Body of pancreas (tissue), 4 donors: Measurements from ENCODE around the gene ADAMTSL5. TPM values are rescaled to one million over a fixed set of nuclear protein-coding genes. Genes with fewer than 3 reads are reported as not detected.

ENCODE experiments used
- ATAC-seq: fragments of 150-250 bp; one replicate; pipeline ENCODE4 v1.9.1; 2016
- DNase-seq, 4 donors: peaks; one replicate each; pipeline ENCODE4 v3.0.0-alpha.2; 2019
- H3K27ac ChIP-seq, 4 donors: fragments of 200-600 bp; sonication (generic); 1 replicate in 3 of 4; 2 replicates in 1 of 4; pipeline versions ENCODE4 v1.5.1 to v1.6.1; 2016 to 2019; ENCODE audit warnings: mild to moderate bottlenecking in 1 of 4, mixed read lengths in 1 of 4, moderate library complexity in 1 of 4
- H3K27me3 ChIP-seq, 2 donors: fragments of 200-600 bp; sonication (generic); one replicate each; pipeline ENCODE4 v1.6.0; 2016; ENCODE audit warnings: mild to moderate bottlenecking in 1 of 2
- H3K36me3 ChIP-seq, 2 donors: fragments of 200-600 bp; sonication (generic); replicated peaks in 1 of 2; 2 replicates each; pipeline ENCODE4 v1.5.1; 2016; ENCODE audit warnings: low read depth in 2 of 2; ENCODE audit not compliant: insufficient read depth in 1 of 2
- H3K4me1 ChIP-seq: fragments of 200-600 bp; sonication (generic); one replicate; pipeline ENCODE4 v1.6.0; 2016
- H3K4me3 ChIP-seq, 2 donors: fragments of 200-600 bp; sonication (generic); 1 replicate in 1 of 2; 2 replicates in 1 of 2; pipeline ENCODE4 v1.5.1; 2016 to 2019
- H3K9me3 ChIP-seq, 3 donors: fragments of 200-600 bp; sonication (generic); 1 replicate in 2 of 3; 2 replicates in 1 of 3; pipeline ENCODE4 v1.5.1; 2016
- CTCF ChIP-seq, 7 experiments: fragments of 450-650 bp in 4 of 7; fragments of 200-600 bp in 3 of 7; sonication (generic) in 3 of 7; IDR thresholded peaks; one replicate each; pipeline ENCODE4 v1.5.1; 2016 to 2019; ENCODE audit warnings: antibody characterized with exemption in 7 of 7
- POLR2A ChIP-seq, 3 donors: fragments of 450-650 bp; IDR thresholded peaks; one replicate each; pipeline ENCODE4 v1.6.1; 2016; ENCODE audit warnings: antibody characterized with exemption in 3 of 3, mild to moderate bottlenecking in 2 of 3
- WGBS, 2 donors: methylation state at CpG; one replicate each; pipeline ENCODE4 v1.1.5; 2017; 5-methylcytosine and 5-hydroxymethylcytosine counted together
- intact Hi-C: fragments of 100-400 bp; cut with DNase I; formaldehyde crosslinking; loops from one replicate; pipeline ENCODE4 v1.15.1; 2023
- total RNA-seq, 2 donors: library from RNA; depleted of rRNA; stranded (reverse); fragments of >200 nt; gene quantifications; one replicate each; pipeline ENCODE4 v1.1.0, GENCODE V29; 2016

The ADAMTSL5 gene
- total RNA-seq, 2 donors from 2014 or later = 1.3 TPM; not detected in 1

- Histone ChIP-seq H3K27me3 (no peaks in the 10 kb centered on the region), H3K27ac (peak overlapping the region in 3 of 4 donors; percentile 59 to 81 (median 80)), H3K4me3 (no peak overlapping the region), H3K36me3 (no peaks in the 10 kb centered on the region), H3K4me1 (peaks cover 37% of the 10 kb centered on the region), H3K9me3 (no peaks in the 10 kb centered on the region)
- DNase-seq = peak in 3 of 4 donors; percentile 59 to 65 (median 60)
- intact Hi-C loops = no loop called here
- no peak for ATAC-seq
- WGBS, 2 donors = 44 to 61% methylated on average over 3 to 10 of the region's 10 CpGs
- TF ChIP-seq CTCF (IDR thresholded peaks at IDR 0.05) (no peak), POLR2A (IDR thresholded peaks at IDR 0.05) (peak in 2 of 3 donors; percentile 36 to 50)
Measured at GRCh38 chr19:1492474-1493006, 20.3 kb downstream of the ADAMTSL5 start.

GRCh38 chr19:1491849-1492170 lies 21.0 kb downstream of the ADAMTSL5 start:
- DNase-seq = peak in 2 of 4 donors; percentile 49 to 53
- Histone ChIP-seq H3K4me1 (peaks cover 37% of the 10 kb centered on the region), H3K36me3 (no peaks in the 10 kb centered on the region), H3K4me3 (no peak overlapping the region), H3K27ac (peak overlapping the region; percentile 26 to 81 (median 70)), H3K27me3 (no peaks in the 10 kb centered on the region), H3K9me3 (no peaks in the 10 kb centered on the region)
- WGBS, 2 donors = 37 to 42% methylated on average over 11 to 12 of the region's 12 CpGs
- intact Hi-C loops = no loop called here
- TF ChIP-seq POLR2A (IDR thresholded peaks at IDR 0.05) (no peak), CTCF (IDR thresholded peaks at IDR 0.05) (no peak)
- ATAC-seq = no peak

- Histone ChIP-seq H3K9me3 (no peaks in the 10 kb centered on the region), H3K27ac (peak within 1 kb of the TSS; percentile 63 to 89 (median 76)), H3K4me3 (peak within 1 kb of the TSS; percentile 13 to 32), H3K4me1 (peaks cover 37% of the 10 kb centered on the region), H3K27me3 (no peaks in the 10 kb centered on the region), H3K36me3 (no peaks in the 10 kb centered on the region)
- no peak for TF ChIP-seq CTCF (IDR thresholded peaks at IDR 0.05)
- peak; percentile 57 to 64 (median 58) for TF ChIP-seq POLR2A (IDR thresholded peaks at IDR 0.05)
- no peak for ATAC-seq
- peak in 2 of 4 donors; percentile 30 to 43 for DNase-seq
- intact Hi-C loops = no loop called here
- WGBS, 2 donors = 0 to 5% methylated on average over 4 to 51 of the region's 73 CpGs
Measured at GRCh38 chr19:1491114-1491848, 21.5 kb downstream of the ADAMTSL5 start, which contains the start of gene REEP6. TSS of gene REEP6 (plus strand) at chr19:1491181. CDS start at chr19:1491270, 89 bp downstream.

GRCh38 chr19:1490311-1491113 lies 22.3 kb downstream of the ADAMTSL5 start, which contains the start of gene PCSK4:
TSS of gene PCSK4 (minus strand) at chr19:1490350. CDS start at chr19:1490346, 4 bp downstream.
- DNase-seq (peak; percentile 99), ATAC-seq (peak; percentile 90)
- Histone ChIP-seq H3K36me3 (no peaks in the 10 kb centered on the region), H3K9me3 (no peaks in the 10 kb centered on the region), H3K4me1 (peaks cover 37% of the 10 kb centered on the region), H3K27me3 (no peaks in the 10 kb centered on the region), H3K27ac (peak within 1 kb of the TSS; percentile 63 to 89 (median 76)), H3K4me3 (peak within 1 kb of the TSS; percentile 13 to 32)
- intact Hi-C loops = no loop called here
- WGBS, 2 donors = 0% methylated on average over 44 to 68 of the region's 74 CpGs
- TF ChIP-seq POLR2A (IDR thresholded peaks at IDR 0.05) (peak in 1 of 3 donors; percentile 7), CTCF (IDR thresholded peaks at IDR 0.05) (peak in 3 of 7 experiments; percentile 16 to 17 (median 17))
